ENCODE measurements around the gene HCK.

Gene HCK

GRCh38 chr20:32072168-32072750 lies 20.2 kb downstream of the HCK start:
- H3K4me2 ChIP-seq (ENCODE audit: low read depth, low read length): no peak overlapping the region
- H3K27me3 ChIP-seq (replicated peaks; ENCODE audit: insufficient read depth, low read length): peaks cover 56% of the 10 kb centered on the region
- H3K9me3 ChIP-seq (replicated peaks; ENCODE audit: insufficient read depth, low read length): no peaks in the 10 kb centered on the region
- no peak for DNase-seq
- no peak overlapping the region for H3K9ac ChIP-seq (ENCODE audit: low read length)
- no peaks in the 10 kb centered on the region for H3K36me3 ChIP-seq (replicated peaks; ENCODE audit: insufficient read depth, low read length)
- no peaks in the 10 kb centered on the region for H3K4me1 ChIP-seq (ENCODE audit: low read length)
- no peaks in the 10 kb centered on the region for H3K9me2 ChIP-seq (replicated peaks; ENCODE audit: insufficient read depth, low read length)
- no peaks in the 10 kb centered on the region for H3F3A ChIP-seq (ENCODE audit: insufficient read depth, low read length)
- H3K79me2 ChIP-seq (ENCODE audit: low read length): no peaks in the 10 kb centered on the region
- H3K4me3 ChIP-seq (ENCODE audit: low read length): no peak overlapping the region
- TF ChIP-seq EZH2 (optimal IDR thresholded peaks at IDR 0.05; ENCODE audit: low read depth, low read length) (no peak), CTCF (IDR thresholded peaks at IDR 0.05; ENCODE audit: low read length) (no peak), EZH2phosphoT487 (IDR thresholded peaks at IDR 0.05; ENCODE audit: low read length) (no peak)
- no peak overlapping the region for H3K27ac ChIP-seq (ENCODE audit: low read length)
- H2AFZ ChIP-seq (ENCODE audit: low read length): no peak overlapping the region
- no peaks in the 10 kb centered on the region for H4K20me1 ChIP-seq (ENCODE audit: insufficient read depth, low read length)

GRCh38 chr20:32075534-32075933 lies 23.5 kb downstream of the HCK start:
- TF ChIP-seq EZH2 (optimal IDR thresholded peaks at IDR 0.05; ENCODE audit: low read depth, low read length) (no peak), EZH2phosphoT487 (IDR thresholded peaks at IDR 0.05; ENCODE audit: low read length) (no peak), CTCF (IDR thresholded peaks at IDR 0.05; ENCODE audit: low read length) (no peak)
- Histone ChIP-seq H3K27me3 (replicated peaks; ENCODE audit: insufficient read depth, low read length) (peaks cover 62% of the 10 kb centered on the region), H3K36me3 (replicated peaks; ENCODE audit: insufficient read depth, low read length) (no peaks in the 10 kb centered on the region), H3K9ac (ENCODE audit: low read length) (no peak overlapping the region), H3K9me2 (replicated peaks; ENCODE audit: insufficient read depth, low read length) (no peaks in the 10 kb centered on the region), H3K4me2 (ENCODE audit: low read depth, low read length) (no peak overlapping the region), H3K4me1 (ENCODE audit: low read length) (no peaks in the 10 kb centered on the region), H3K27ac (ENCODE audit: low read length) (no peak overlapping the region), H3F3A (ENCODE audit: insufficient read depth, low read length) (no peaks in the 10 kb centered on the region), H2AFZ (ENCODE audit: low read length) (no peak overlapping the region), H4K20me1 (ENCODE audit: insufficient read depth, low read length) (no peaks in the 10 kb centered on the region), H3K9me3 (replicated peaks; ENCODE audit: insufficient read depth, low read length) (no peaks in the 10 kb centered on the region), H3K4me3 (ENCODE audit: low read length) (no peak overlapping the region), H3K79me2 (ENCODE audit: low read length) (no peaks in the 10 kb centered on the region)
- no peak for DNase-seq

GRCh38 chr20:32077190-32077589 lies 25.1 kb downstream of the HCK start:
- Histone ChIP-seq H3K9me3 (replicated peaks; ENCODE audit: insufficient read depth, low read length) (no peaks in the 10 kb centered on the region), H3K4me2 (ENCODE audit: low read depth, low read length) (no peak overlapping the region), H3K9ac (ENCODE audit: low read length) (no peak overlapping the region), H3F3A (ENCODE audit: insufficient read depth, low read length) (no peaks in the 10 kb centered on the region), H3K9me2 (replicated peaks; ENCODE audit: insufficient read depth, low read length) (no peaks in the 10 kb centered on the region), H3K27me3 (replicated peaks; ENCODE audit: insufficient read depth, low read length) (peaks cover 51% of the 10 kb centered on the region), H3K79me2 (ENCODE audit: low read length) (no peaks in the 10 kb centered on the region), H3K4me1 (ENCODE audit: low read length) (no peaks in the 10 kb centered on the region), H4K20me1 (ENCODE audit: insufficient read depth, low read length) (no peaks in the 10 kb centered on the region), H2AFZ (ENCODE audit: low read length) (no peak overlapping the region), H3K36me3 (replicated peaks; ENCODE audit: insufficient read depth, low read length) (no peaks in the 10 kb centered on the region), H3K27ac (ENCODE audit: low read length) (no peak overlapping the region), H3K4me3 (ENCODE audit: low read length) (no peak overlapping the region)
- no peak for DNase-seq
- TF ChIP-seq EZH2 (optimal IDR thresholded peaks at IDR 0.05; ENCODE audit: low read depth, low read length) (no peak), EZH2phosphoT487 (IDR thresholded peaks at IDR 0.05; ENCODE audit: low read length) (no peak), CTCF (IDR thresholded peaks at IDR 0.05; ENCODE audit: low read length) (no peak)
